Mesendoderm (in vitro differentiated cells): ENCODE data around the gene ROBO2.

Experiments
- DNase-seq: peaks from one replicate; pipeline ENCODE4 v3.0.0; 2013
- H2AK5ac ChIP-seq: 2 replicates; pipeline ENCODE4 v1.6.1; 2013; ENCODE audit warnings: low read length, inconsistent platforms
- H2BK120ac ChIP-seq: 2 replicates; pipeline ENCODE4 v1.6.1; 2013; ENCODE audit warnings: low read depth, mild to moderate bottlenecking, low read length, moderate library complexity, mixed read lengths
- H2BK15ac ChIP-seq: replicated peaks from 2 replicates; pipeline ENCODE4 v1.6.1; 2013; ENCODE audit warnings: low read depth, mild to moderate bottlenecking, moderate library complexity
- H2BK5ac ChIP-seq: 2 replicates; pipeline ENCODE4 v1.6.1; 2013; ENCODE audit warnings: low read length, inconsistent platforms
- H3K18ac ChIP-seq: 2 replicates; pipeline ENCODE4 v1.6.1; 2013; ENCODE audit warnings: mild to moderate bottlenecking, low read length, mixed read lengths
- H3K23ac ChIP-seq: one replicate; pipeline ENCODE4 v1.6.1; 2013; ENCODE audit warnings: low read length
- H3K27ac ChIP-seq: 2 replicates; pipeline ENCODE4 v1.5.1; 2013; ENCODE audit warnings: low read depth, mild to moderate bottlenecking, inconsistent platforms, low read length, moderate library complexity
- H3K27me3 ChIP-seq: 2 replicates; pipeline ENCODE4 v1.6.1; 2013; ENCODE audit warnings: low read length, control low read depth, mild to moderate bottlenecking, inconsistent platforms; ENCODE audit not compliant: insufficient read depth, poor library complexity
- H3K36me3 ChIP-seq: 2 replicates; pipeline ENCODE4 v1.6.1; 2013; ENCODE audit warnings: low read length, inconsistent platforms; ENCODE audit not compliant: control insufficient read depth, insufficient read depth
- H3K4ac ChIP-seq: one replicate; pipeline ENCODE4 v1.6.1; 2013; ENCODE audit warnings: low read depth, mild to moderate bottlenecking, low read length, moderate library complexity
- H3K4me1 ChIP-seq: 2 replicates; pipeline ENCODE4 v1.6.1; 2013; ENCODE audit warnings: low read depth, low read length, inconsistent platforms; ENCODE audit not compliant: control insufficient read depth
- H3K4me2 ChIP-seq: 2 replicates; pipeline ENCODE4 v1.6.1; 2013; ENCODE audit warnings: low read length
- H3K4me3 ChIP-seq: 2 replicates; pipeline ENCODE4 v1.5.1; 2013; ENCODE audit warnings: mild to moderate bottlenecking, low read length
- H3K56ac ChIP-seq: one replicate; pipeline ENCODE4 v1.6.1; 2013; ENCODE audit warnings: low read length
- H3K79me1 ChIP-seq: 2 replicates; pipeline ENCODE4 v1.6.1; 2013; ENCODE audit warnings: low read length, inconsistent platforms
- H3K79me2 ChIP-seq: 2 replicates; pipeline ENCODE4 v1.6.1; 2013; ENCODE audit warnings: mild to moderate bottlenecking, low read length; ENCODE audit not compliant: control insufficient read depth, insufficient read depth
- H3K9ac ChIP-seq: 2 replicates; pipeline ENCODE4 v1.6.1; 2013; ENCODE audit warnings: low read length, inconsistent platforms
- H4K5ac ChIP-seq: one replicate; pipeline ENCODE4 v1.6.1; 2013; ENCODE audit warnings: low read length
- H4K8ac ChIP-seq: one replicate; pipeline ENCODE4 v1.6.1; 2013; ENCODE audit warnings: low read depth, mild to moderate bottlenecking, control low read depth, low read length, moderate library complexity
- WGBS: extraction: QIAGEN DNeasy Blood & Tissue Kit; methylation state at CpG from one replicate; pipeline ENCODE4 v1.1.7; 2013; ENCODE audit warnings: low lambda C conversion rate, missing lambda C conversion rate; ENCODE audit not compliant: insufficient coverage; ENCODE audit errors: extremely low coverage; 5-methylcytosine and 5-hydroxymethylcytosine counted together

Gene ROBO2

GRCh38 chr3:77566055-77566454 is 526.2 kb downstream of the ROBO2 start:
- Histone ChIP-seq H2AK5ac (no peak overlapping the region), H3K36me3 (no peaks in the 10 kb centered on the region), H3K18ac (no peak overlapping the region), H3K4me1 (no peaks in the 10 kb centered on the region), H3K79me2 (no peaks in the 10 kb centered on the region), H3K9ac (no peak overlapping the region), H2BK5ac (no peak overlapping the region), H4K8ac (no peak overlapping the region), H3K27ac (no peak overlapping the region), H3K4ac (no peak overlapping the region), H3K4me3 (no peak overlapping the region), H3K23ac (no peak overlapping the region), H2BK15ac (no peak overlapping the region), H4K5ac (no peak overlapping the region), H3K56ac (no peak overlapping the region), H2BK120ac (no peak overlapping the region), H3K4me2 (no peak overlapping the region), H3K27me3 (no peaks in the 10 kb centered on the region), H3K79me1 (no peaks in the 10 kb centered on the region)
- DNase-seq: no peak
- WGBS: no CpG with 5 or more reads among the region's 6 CpGs

DNA sequence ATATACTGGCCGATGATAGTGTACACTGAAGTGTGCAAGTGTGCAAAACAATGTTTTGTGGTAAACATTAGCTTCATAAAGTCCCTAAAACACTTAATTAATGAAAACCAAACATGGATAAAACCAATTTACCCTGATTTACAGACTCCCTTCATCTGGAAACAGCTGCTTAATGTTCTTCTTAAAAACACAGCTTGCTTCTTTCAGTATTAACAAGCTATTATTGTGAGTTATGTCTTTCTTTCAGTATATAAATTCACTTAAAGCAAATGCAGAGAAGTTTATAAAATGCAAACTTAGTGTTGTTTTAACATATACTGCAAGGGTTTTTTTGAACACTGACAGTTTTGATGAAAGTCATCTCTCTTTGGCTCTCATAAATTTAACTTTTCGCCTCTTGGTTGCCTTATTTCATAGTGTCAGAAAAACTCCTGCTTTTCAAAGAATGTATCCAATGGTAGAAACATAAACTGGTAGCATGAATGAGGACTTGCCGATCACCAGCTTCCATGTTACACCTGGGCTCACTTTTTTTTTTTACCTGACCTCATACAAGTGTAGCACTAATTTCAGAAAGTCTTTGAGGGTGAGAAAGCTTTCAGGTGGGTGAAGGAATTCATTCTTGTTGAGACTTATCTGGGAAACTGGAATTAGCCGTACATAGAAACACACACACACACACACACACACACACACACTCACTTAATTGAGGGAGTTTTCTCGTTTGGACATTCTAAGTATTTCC is 532.2 kb downstream of the ROBO2 start:
- H2AK5ac ChIP-seq: no peak overlapping the region
- no peak overlapping the region for H3K4ac ChIP-seq
- no CpG with 5 or more reads among the region's 5 CpGs for WGBS

DNA sequence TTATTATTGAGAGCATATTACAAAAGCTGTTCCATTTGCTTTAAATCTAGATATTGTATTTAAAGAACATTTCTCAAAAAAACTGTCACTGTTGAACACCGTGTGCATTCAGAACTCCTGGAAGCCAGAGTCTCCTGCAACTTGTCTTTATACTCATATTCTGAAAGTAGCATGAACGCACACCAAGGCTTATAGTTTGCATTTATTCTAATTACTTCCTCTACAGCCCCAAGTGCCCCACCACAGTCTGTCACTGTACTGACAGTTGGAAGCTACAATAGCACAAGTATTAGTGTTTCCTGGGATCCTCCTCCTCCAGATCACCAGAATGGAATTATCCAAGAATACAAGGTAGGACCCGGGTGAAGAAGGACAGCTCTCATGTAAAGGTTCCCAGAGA is 537.4 kb downstream of the ROBO2 start:
- H3K27ac ChIP-seq: no peak overlapping the region
- H3K27me3 ChIP-seq: no peaks in the 10 kb centered on the region
- H3K9ac ChIP-seq: no peak overlapping the region
- no peak overlapping the region for H2BK5ac ChIP-seq
- no peaks in the 10 kb centered on the region for H3K79me1 ChIP-seq
- H3K18ac ChIP-seq: no peak overlapping the region
- no peak overlapping the region for H2AK5ac ChIP-seq
- no peak overlapping the region for H3K4ac ChIP-seq
- no peak overlapping the region for H3K56ac ChIP-seq
- H3K4me2 ChIP-seq: no peak overlapping the region
- no peak overlapping the region for H4K8ac ChIP-seq
- no CpG with 5 or more reads among the region's 3 CpGs for WGBS
- no peak overlapping the region for H3K23ac ChIP-seq
- H2BK15ac ChIP-seq: no peak overlapping the region
- no peaks in the 10 kb centered on the region for H3K36me3 ChIP-seq
- H3K4me1 ChIP-seq: no peaks in the 10 kb centered on the region
- H2BK120ac ChIP-seq: no peak overlapping the region
- H3K79me2 ChIP-seq: no peaks in the 10 kb centered on the region
- H3K4me3 ChIP-seq: no peak overlapping the region
- no peak overlapping the region for H4K5ac ChIP-seq
- no peak for DNase-seq

More for the DNA sequence above, 532.2 kb downstream of the ROBO2 start:
- Histone ChIP-seq H3K23ac (no peak overlapping the region), H2BK15ac (no peak overlapping the region), H4K8ac (no peak overlapping the region), H4K5ac (no peak overlapping the region), H2BK5ac (no peak overlapping the region), H3K9ac (no peak overlapping the region), H3K27me3 (no peaks in the 10 kb centered on the region), H3K79me2 (no peaks in the 10 kb centered on the region), H3K36me3 (no peaks in the 10 kb centered on the region), H3K56ac (no peak overlapping the region), H3K4me2 (no peak overlapping the region), H3K4me3 (no peak overlapping the region), H3K79me1 (no peaks in the 10 kb centered on the region), H3K18ac (no peak overlapping the region), H3K27ac (no peak overlapping the region), H3K4me1 (no peaks in the 10 kb centered on the region), H2BK120ac (no peak overlapping the region)
- DNase-seq: no peak

DNA sequence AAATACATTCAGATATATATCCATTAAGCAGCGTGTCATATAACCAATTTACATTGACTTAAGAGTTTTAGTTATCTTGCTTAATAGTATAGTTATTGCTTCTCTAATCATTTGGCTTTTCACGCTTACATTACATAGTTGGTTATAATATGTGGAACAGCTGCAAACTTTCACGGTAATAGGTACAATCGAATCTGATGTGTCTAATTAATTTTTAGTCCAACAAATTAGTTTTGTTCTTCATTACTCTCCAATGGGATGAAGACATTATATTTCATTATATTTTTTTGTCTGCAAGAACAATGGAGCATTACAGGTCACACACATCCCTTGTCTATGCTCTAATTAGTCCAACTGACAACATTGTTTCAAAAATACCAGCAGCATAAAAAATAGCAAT is 546.3 kb downstream of the ROBO2 start:
- no CpG with 5 or more reads among the region's 4 CpGs for WGBS

GRCh38 chr3:77588863-77589262 is 549.0 kb downstream of the ROBO2 start:
- no peaks in the 10 kb centered on the region for H3K79me1 ChIP-seq
- no peak overlapping the region for H3K27ac ChIP-seq
- H2BK15ac ChIP-seq: no peak overlapping the region
- H3K79me2 ChIP-seq: no peaks in the 10 kb centered on the region
- H4K8ac ChIP-seq: no peak overlapping the region
- H3K27me3 ChIP-seq: no peaks in the 10 kb centered on the region
- H2BK5ac ChIP-seq: no peak overlapping the region
- H3K18ac ChIP-seq: no peak overlapping the region
- no peak for DNase-seq
- H2BK120ac ChIP-seq: no peak overlapping the region
- no peaks in the 10 kb centered on the region for H3K4me1 ChIP-seq
- no peak overlapping the region for H3K9ac ChIP-seq
- no peak overlapping the region for H3K56ac ChIP-seq
- no peak overlapping the region for H3K4me3 ChIP-seq
- WGBS: no CpG with 5 or more reads among the region's 3 CpGs
- no peak overlapping the region for H3K4ac ChIP-seq
- H2AK5ac ChIP-seq: no peak overlapping the region
- H3K23ac ChIP-seq: no peak overlapping the region
- no peak overlapping the region for H3K4me2 ChIP-seq
- H4K5ac ChIP-seq: no peak overlapping the region
- no peaks in the 10 kb centered on the region for H3K36me3 ChIP-seq

More for the DNA sequence above, 546.3 kb downstream of the ROBO2 start:
- Histone ChIP-seq H3K18ac (no peak overlapping the region), H3K79me1 (no peaks in the 10 kb centered on the region), H3K79me2 (no peaks in the 10 kb centered on the region), H3K4me1 (no peaks in the 10 kb centered on the region), H3K9ac (no peak overlapping the region), H3K4me3 (no peak overlapping the region), H3K23ac (no peak overlapping the region), H3K36me3 (no peaks in the 10 kb centered on the region), H4K8ac (no peak overlapping the region), H3K27me3 (no peaks in the 10 kb centered on the region), H3K56ac (no peak overlapping the region), H3K4ac (no peak overlapping the region), H2BK5ac (no peak overlapping the region), H3K4me2 (no peak overlapping the region), H3K27ac (no peak overlapping the region), H4K5ac (no peak overlapping the region), H2AK5ac (no peak overlapping the region), H2BK15ac (no peak overlapping the region), H2BK120ac (no peak overlapping the region)
- no peak for DNase-seq

DNA sequence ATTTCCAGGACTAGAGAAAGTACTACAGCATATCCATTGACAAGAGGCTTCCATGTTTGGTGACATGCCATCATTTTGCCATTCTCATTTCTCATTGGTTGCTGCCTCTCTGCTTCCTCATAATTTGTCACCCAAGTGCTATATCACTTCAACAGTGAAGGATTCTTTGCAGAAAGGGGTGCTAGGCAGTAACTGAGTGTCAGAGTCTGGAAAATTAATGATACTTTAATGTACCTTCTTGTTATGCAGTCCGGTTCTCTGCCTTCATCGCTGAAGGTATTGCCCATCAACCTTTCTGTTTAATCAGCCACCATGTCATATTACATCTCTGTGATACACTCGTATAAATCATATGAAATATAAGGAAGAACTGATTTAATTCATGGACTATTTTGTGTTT is 550.3 kb downstream of the ROBO2 start:
- Histone ChIP-seq H3K4me1 (no peaks in the 10 kb centered on the region), H4K8ac (no peak overlapping the region), H2BK120ac (no peak overlapping the region), H3K4me2 (no peak overlapping the region), H2BK15ac (no peak overlapping the region), H2BK5ac (no peak overlapping the region), H3K4me3 (no peak overlapping the region), H3K27ac (no peak overlapping the region), H3K4ac (no peak overlapping the region), H4K5ac (no peak overlapping the region), H2AK5ac (no peak overlapping the region), H3K56ac (no peak overlapping the region), H3K9ac (no peak overlapping the region), H3K27me3 (no peaks in the 10 kb centered on the region), H3K36me3 (no peaks in the 10 kb centered on the region), H3K79me1 (no peaks in the 10 kb centered on the region), H3K79me2 (no peaks in the 10 kb centered on the region), H3K18ac (no peak overlapping the region), H3K23ac (no peak overlapping the region)
- no CpG with 5 or more reads among the region's 3 CpGs for WGBS
- no peak for DNase-seq
